GM23248 (cell line): Measurements from ENCODE around the gene HOXD1. TPM values are rescaled to one million over a fixed set of nuclear protein-coding genes. Genes with fewer than 3 reads are reported as not detected.

ENCODE experiments used
- DNase-seq: peaks from one replicate; pipeline ENCODE4 v3.0.0-alpha.2; 2015
- H2AFZ ChIP-seq: fragments of 200-600 bp; sonication (generic); 2 replicates; pipeline ENCODE4 v1.6.1; 2016; ENCODE audit warnings: antibody characterized with exemption
- H3F3A ChIP-seq: fragments of 200-600 bp; sonication (generic); 2 replicates; pipeline ENCODE4 v1.6.1; 2016; ENCODE audit warnings: mild to moderate bottlenecking, antibody characterized with exemption, mixed run types; ENCODE audit not compliant: insufficient read depth
- H3K27ac ChIP-seq: fragments of 200-600 bp; sonication (generic); 2 replicates; pipeline ENCODE4 v1.5.1; 2016; ENCODE audit warnings: mild to moderate bottlenecking
- H3K27me3 ChIP-seq: fragments of 200-600 bp; sonication (generic); replicated peaks from 2 replicates; pipeline ENCODE4 v1.6.1; 2016; ENCODE audit warnings: mild to moderate bottlenecking; ENCODE audit not compliant: insufficient read depth
- H3K36me3 ChIP-seq: fragments of 200-600 bp; sonication (generic); 2 replicates; pipeline ENCODE4 v1.6.1; 2016; ENCODE audit warnings: low read depth, mild to moderate bottlenecking
- H3K4me1 ChIP-seq: fragments of 200-600 bp; sonication (generic); 2 replicates; pipeline ENCODE4 v1.6.1; 2016; ENCODE audit warnings: mild to moderate bottlenecking; ENCODE audit not compliant: insufficient read depth
- H3K4me2 ChIP-seq: fragments of 200-600 bp; sonication (generic); one replicate; pipeline ENCODE4 v1.6.1; 2016; ENCODE audit warnings: mild to moderate bottlenecking; ENCODE audit not compliant: unreplicated experiment
- H3K4me3 ChIP-seq: fragments of 200-600 bp; sonication (generic); 2 replicates; pipeline ENCODE4 v1.5.1; 2016; ENCODE audit warnings: mild to moderate bottlenecking
- H3K79me2 ChIP-seq: fragments of 200-600 bp; sonication (generic); 2 replicates; pipeline ENCODE4 v1.6.1; 2016; ENCODE audit warnings: mild to moderate bottlenecking; ENCODE audit not compliant: insufficient read depth
- H3K9ac ChIP-seq: fragments of 200-600 bp; sonication (generic); 2 replicates; pipeline ENCODE4 v1.6.1; 2016; ENCODE audit warnings: mild to moderate bottlenecking
- H3K9me2 ChIP-seq: fragments of 200-600 bp; sonication (generic); 2 replicates; pipeline ENCODE4 v1.6.1; 2016; ENCODE audit warnings: mixed run types, mild to moderate bottlenecking, moderate library complexity; ENCODE audit not compliant: insufficient read depth
- H3K9me3 ChIP-seq: fragments of 200-600 bp; sonication (generic); one replicate; pipeline ENCODE4 v1.6.1; 2017; ENCODE audit warnings: low read depth
- H4K20me1 ChIP-seq: fragments of 200-600 bp; sonication (generic); 2 replicates; pipeline ENCODE4 v1.6.0; 2016; ENCODE audit not compliant: insufficient read depth
- EZH2 ChIP-seq: fragments of 200-600 bp; sonication (generic); IDR thresholded peaks from 2 replicates; pipeline ENCODE4 v1.6.1; 2018; ENCODE audit warnings: antibody characterized with exemption, mild to moderate bottlenecking; ENCODE audit not compliant: insufficient read depth, poor library complexity, severe bottlenecking
- EZH2phosphoT487 ChIP-seq: fragments of 200-600 bp; sonication (generic); IDR thresholded peaks from 2 replicates; pipeline ENCODE4 v1.6.1; 2018; ENCODE audit warnings: antibody characterized with exemption, moderate library complexity, mild to moderate bottlenecking, low read depth; ENCODE audit not compliant: insufficient read depth
- WGBS, 2 experiments: methylation state at CpG; one replicate each; pipeline ENCODE4 v1.1.6; 2015 to 2017; ENCODE audit warnings: low lambda C conversion rate in 2 of 2, low coverage in 1 of 2; ENCODE audit errors: missing lambda C conversion rate in 2 of 2; 5-methylcytosine and 5-hydroxymethylcytosine counted together
- in situ Hi-C: fragments of 300-500 bp; cut with MboI; formaldehyde crosslinking; loops from 2 replicates; pipeline ENCODE4 v1.15.0; 2020
- polyA plus RNA-seq: library from polyadenylated mRNA; unstranded; fragments of >200 nt; fragmentation: Nextera tagmentation; extraction: Ambion mirVana; gene quantifications from 2 replicates; pipeline ENCODE4 v1.2.1, GENCODE V29; 2016
- total RNA-seq: library from RNA; depleted of rRNA; stranded (reverse); fragments of >200 nt; shearing (Covaris generic); gene quantifications from 2 replicates; pipeline ENCODE4 v1.2.3, GENCODE V29; 2014

The HOXD1 gene
- total and polyA plus RNA-seq, 2 experiments from 2014 or later: 0.43 to 2.2 TPM

DNA sequence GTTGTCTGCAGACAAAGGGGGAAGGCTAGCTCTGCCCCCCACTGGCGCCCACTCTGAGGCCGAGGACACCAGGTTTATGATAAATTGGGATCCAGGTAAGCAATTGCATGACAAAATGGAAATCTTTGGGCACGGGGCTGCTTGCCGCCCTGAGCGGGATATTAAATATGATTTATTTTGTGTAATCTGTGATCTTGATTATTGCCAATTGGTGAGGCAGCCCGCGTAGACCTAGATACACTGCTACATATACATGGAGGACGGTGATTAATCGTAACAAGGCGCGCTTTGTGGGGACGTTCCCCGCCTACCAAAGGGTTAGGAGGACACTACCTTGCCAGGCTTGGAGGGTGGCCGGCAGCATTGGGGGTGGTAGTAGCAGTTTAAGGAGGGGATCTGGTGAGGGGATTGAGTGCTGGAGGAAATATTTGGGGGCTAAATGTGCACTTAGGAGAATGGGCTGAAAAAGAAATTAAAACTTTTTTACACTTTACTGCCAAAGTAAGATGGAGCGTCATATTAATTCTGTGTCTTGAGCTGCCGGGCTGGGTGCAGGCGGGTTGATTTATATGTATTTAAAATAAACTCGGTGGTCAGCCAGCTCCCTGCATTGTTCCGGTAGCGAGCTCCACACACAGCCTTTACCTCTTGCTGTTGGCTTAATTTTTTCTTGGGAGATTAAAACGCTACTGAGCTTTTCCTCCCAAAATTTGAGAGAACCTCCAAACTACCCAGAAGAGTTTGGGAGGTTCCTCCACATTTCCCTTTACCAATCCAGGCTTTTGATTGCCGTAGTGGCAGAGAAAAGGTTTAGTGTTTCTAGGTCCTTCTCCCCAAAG lies 27.3 kb upstream of the HOXD1 start:
- H3K9me2 ChIP-seq: no peaks in the 10 kb centered on the region
- peak overlapping the region; percentile 44 for H3K27ac ChIP-seq
- peak overlapping the region; percentile 61 for H3K9ac ChIP-seq
- H3K9me3 ChIP-seq: no peaks in the 10 kb centered on the region
- in situ Hi-C loops: no loop called here
- no peak for DNase-seq
- no peaks in the 10 kb centered on the region for H3K79me2 ChIP-seq
- H3K36me3 ChIP-seq: no peaks in the 10 kb centered on the region
- peak overlapping the region; percentile 71 for H2AFZ ChIP-seq
- 0 out of 2 replicates have a peak, but pooled peaks cover 9% of the 10 kb centered on the region for H3F3A ChIP-seq
- H3K4me2 ChIP-seq: peak overlapping the region; percentile 92
- H3K4me1 ChIP-seq: no peaks in the 10 kb centered on the region; the same call in 1 of the 2 replicates
- 91 to 92% methylated on average over 22 of the region's 22 CpGs for WGBS, 2 experiments
- H4K20me1 ChIP-seq: no peaks in the 10 kb centered on the region
- peak overlapping the region; percentile 62 for H3K4me3 ChIP-seq
- no peaks in the 10 kb centered on the region for H3K27me3 ChIP-seq
- TF ChIP-seq EZH2phosphoT487: no peak
- TF ChIP-seq EZH2: no peak

DNA sequence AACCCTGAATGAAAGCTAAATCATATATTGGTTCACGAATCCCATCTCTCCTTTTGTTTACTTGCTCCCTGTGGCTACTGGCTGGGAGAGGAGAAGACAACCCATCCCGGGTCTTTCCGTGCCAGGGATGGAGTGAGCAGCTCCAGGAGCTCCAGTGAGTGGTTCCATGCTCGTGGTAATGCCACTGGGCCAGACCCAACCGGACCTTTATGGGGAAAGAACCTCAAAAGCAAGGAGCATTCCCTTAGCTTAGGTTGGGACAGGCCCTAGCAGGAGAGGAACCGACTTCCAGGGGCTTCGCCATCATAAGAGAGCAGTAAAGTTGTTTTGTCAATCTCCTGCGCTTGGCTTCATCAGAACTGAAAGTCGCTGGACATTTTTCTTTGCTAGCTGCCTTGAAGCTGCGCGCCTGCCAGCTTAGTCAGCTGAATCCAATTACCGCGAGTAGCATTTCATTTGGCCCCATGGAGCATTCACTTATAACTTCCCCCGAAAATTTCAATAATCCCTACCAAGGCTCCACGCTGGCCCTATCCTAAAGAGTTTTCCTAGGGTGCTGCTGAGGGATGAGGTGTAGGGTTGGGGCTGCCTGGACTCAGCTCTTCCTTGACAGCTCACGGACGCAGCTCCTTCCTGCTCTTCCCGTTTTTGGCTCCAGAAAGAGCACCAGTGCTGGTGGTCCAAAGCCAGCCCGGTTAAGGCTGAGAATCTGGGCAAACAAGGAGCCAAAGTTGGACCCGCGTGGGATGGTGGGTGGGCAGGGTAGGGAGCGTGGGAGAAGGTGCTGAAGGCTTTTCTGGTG lies 26.4 kb upstream of the HOXD1 start:
- no peaks in the 10 kb centered on the region for H3K79me2 ChIP-seq
- no peaks in the 10 kb centered on the region for H3K9me3 ChIP-seq
- no peaks in the 10 kb centered on the region for H3K27me3 ChIP-seq
- H3K27ac ChIP-seq: peak overlapping the region; percentile 44
- H3K9me2 ChIP-seq: no peaks in the 10 kb centered on the region
- H3K4me1 ChIP-seq: 0 out of 2 replicates have a peak, but pooled peaks cover 2% of the 10 kb centered on the region
- H4K20me1 ChIP-seq: no peaks in the 10 kb centered on the region
- H3K4me2 ChIP-seq: peak overlapping the region; percentile 92
- H3F3A ChIP-seq: 0 out of 2 replicates have a peak, but pooled peaks cover 13% of the 10 kb centered on the region
- H3K9ac ChIP-seq: peak overlapping the region; percentile 61
- TF ChIP-seq EZH2: no peak
- no peak for TF ChIP-seq EZH2phosphoT487
- peak overlapping the region; percentile 62 for H3K4me3 ChIP-seq
- H2AFZ ChIP-seq: peak overlapping the region; percentile 71
- WGBS, 2 experiments: 3 to 6% methylated on average over 22 of the region's 22 CpGs
- in situ Hi-C loops: no loop called here
- peak; percentile 89 for DNase-seq
- no peaks in the 10 kb centered on the region for H3K36me3 ChIP-seq

DNA sequence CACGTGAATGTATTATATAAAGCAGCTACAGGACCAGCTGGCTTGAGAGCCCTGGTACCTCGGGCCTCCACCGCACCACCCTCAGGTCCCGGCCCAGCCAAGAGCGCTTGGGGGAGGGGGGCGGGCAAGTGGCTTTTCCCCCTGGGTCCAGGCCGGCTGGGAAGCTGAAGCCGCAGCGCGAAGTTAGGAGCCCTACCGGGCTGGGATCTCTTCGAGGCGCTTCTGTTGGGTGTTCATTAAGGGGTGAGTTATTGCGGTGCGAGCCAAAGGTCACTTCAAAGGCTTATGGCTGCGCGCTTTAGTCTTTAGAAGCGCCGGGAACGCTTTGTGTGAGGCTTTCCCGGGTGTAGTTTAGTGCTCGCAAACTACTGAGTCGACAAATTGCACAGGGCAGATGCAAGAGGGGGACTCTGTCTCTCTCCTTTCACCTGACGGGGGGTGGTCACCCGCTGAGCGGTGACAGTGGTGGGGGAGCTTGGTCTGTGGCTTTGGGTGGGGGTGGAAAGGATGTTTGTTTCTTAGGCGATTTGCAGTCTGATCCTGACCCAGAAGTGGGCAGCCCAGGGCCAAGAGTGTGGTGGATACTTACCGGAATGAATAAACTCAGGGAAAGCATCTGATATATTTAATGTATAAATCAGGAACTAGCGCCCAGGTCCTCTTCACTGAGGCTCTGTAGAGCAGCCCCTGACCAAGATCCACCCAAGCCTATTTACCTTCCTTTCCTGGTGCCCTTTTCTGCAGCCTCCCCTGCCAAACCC lies 25.4 kb upstream of the HOXD1 start:
- Histone ChIP-seq H3K36me3 (no peaks in the 10 kb centered on the region), H2AFZ (no peak overlapping the region), H3K4me1 (peaks cover 8% of the 10 kb centered on the region; the same call in 1 of the 2 replicates), H3K9me3 (no peaks in the 10 kb centered on the region), H3K79me2 (no peaks in the 10 kb centered on the region), H3K4me2 (no peak overlapping the region), H3K4me3 (no peak overlapping the region), H3K9me2 (no peaks in the 10 kb centered on the region), H3F3A (0 out of 2 replicates have a peak, but pooled peaks cover 13% of the 10 kb centered on the region), H4K20me1 (no peaks in the 10 kb centered on the region), H3K9ac (no peak overlapping the region), H3K27ac (no peak overlapping the region), H3K27me3 (no peaks in the 10 kb centered on the region)
- in situ Hi-C loops: no loop called here
- DNase-seq: no peak
- no peak for TF ChIP-seq EZH2
- no peak for TF ChIP-seq EZH2phosphoT487
- WGBS, 2 experiments: 95 to 97% methylated on average over 25 to 29 of the region's 29 CpGs

DNA sequence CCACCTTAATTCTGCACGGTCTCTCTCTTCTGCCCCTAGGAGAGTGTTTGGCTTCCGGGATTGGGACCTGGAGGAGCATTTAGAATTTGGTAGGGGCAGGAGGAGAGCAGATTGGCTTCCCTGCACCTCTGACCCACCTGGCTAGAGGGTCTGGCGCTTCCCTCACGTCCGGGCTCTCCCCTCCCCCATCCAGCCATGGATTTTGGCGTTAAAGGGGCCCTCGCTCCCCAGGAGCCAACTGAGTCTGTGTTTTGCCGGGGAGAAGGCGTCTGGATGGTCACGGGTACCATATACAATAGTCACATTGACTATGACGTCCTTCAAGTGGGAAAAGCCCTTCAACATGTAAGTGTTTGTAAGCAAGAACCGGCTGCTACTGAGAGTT lies 24.8 kb upstream of the HOXD1 start:
- in situ Hi-C loops: no loop called here
- Histone ChIP-seq H2AFZ (no peak overlapping the region), H3K4me1 (peaks cover 8% of the 10 kb centered on the region; the same call in 1 of the 2 replicates), H3F3A (0 out of 2 replicates have a peak, but pooled peaks cover 13% of the 10 kb centered on the region), H3K79me2 (no peaks in the 10 kb centered on the region), H3K27ac (no peak overlapping the region), H3K9me3 (no peaks in the 10 kb centered on the region), H3K27me3 (no peaks in the 10 kb centered on the region), H3K9me2 (no peaks in the 10 kb centered on the region), H3K4me3 (no peak overlapping the region), H3K36me3 (no peaks in the 10 kb centered on the region), H3K4me2 (no peak overlapping the region), H3K9ac (no peak overlapping the region), H4K20me1 (no peaks in the 10 kb centered on the region)
- DNase-seq: no peak
- no peak for TF ChIP-seq EZH2
- no peak for TF ChIP-seq EZH2phosphoT487
- 93% methylated on average over 12 of the region's 12 CpGs for WGBS, 2 experiments
